Lower leg skin (tissue), 3 donors: ENCODE data around the gene HDAC4.

Source experiments
- CTCF ChIP-seq, 3 donors: fragments of 450-650 bp; IDR thresholded peaks; one replicate each; pipeline ENCODE4 v1.5.1; 2016; ENCODE audit warnings: antibody characterized with exemption in 3 of 3, mild to moderate bottlenecking in 3 of 3, moderate library complexity in 2 of 3
- POLR2A ChIP-seq, 2 donors: fragments of 450-650 bp; IDR thresholded peaks; one replicate each; pipeline ENCODE4 v1.6.1; 2016 to 2017; ENCODE audit warnings: antibody characterized with exemption in 2 of 2, mild to moderate bottlenecking in 1 of 2, moderate library complexity in 1 of 2

DNA sequence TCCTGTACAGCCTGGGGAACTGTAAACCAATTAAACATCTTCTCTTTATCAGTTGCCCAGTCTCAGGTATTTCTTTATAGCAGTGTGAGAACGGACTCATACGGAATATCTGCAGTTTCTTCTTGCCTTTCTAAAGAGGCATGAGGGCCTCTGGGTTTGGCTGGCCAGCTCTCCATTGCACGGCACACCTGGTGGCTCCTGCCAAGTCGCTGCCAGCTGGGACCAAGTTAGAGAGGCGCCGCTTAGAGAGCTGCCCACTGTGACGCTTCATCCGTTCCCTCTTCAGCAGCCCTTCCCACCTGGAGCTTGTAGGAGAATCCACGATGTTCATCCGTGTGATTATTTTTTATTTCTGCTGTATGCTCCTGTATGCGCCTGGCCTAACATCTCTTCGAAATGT, 357.5 kb downstream of the HDAC4 start:
- TF ChIP-seq POLR2A (IDR thresholded peaks at IDR 0.05) (no peak), CTCF (IDR thresholded peaks at IDR 0.05) (no peak)
